ENCODE measurements around the gene CMKLR1. TPM values are rescaled to one million over a fixed set of nuclear protein-coding genes. Genes with fewer than 3 reads are reported as not detected.

CMKLR1 gene
- total RNA-seq, 2 experiments from 2014 or later = not detected

DNA sequence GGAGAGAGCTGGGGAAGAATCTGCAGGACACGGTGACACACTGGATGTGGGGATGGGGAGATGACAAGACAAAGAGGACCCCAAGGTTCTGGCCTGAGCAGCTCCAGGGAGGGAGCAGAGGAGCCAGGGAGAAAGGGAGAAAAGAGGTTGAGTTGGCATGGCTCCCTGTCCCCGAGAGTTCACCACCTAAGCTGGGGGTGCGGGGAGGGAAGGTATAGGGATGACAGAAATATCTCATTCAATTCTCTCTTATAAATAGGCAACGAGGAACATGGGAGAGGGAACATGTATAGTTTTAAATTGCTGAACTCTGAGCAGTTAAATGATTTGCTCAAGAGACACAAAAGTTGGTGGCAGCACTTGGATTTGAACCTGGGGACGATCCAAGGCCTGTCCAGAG, 85.1 kb downstream of the CMKLR1 start:
- no peaks in the 10 kb centered on the region for H3K9me3 Mint-ChIP-seq
- H3K27ac Mint-ChIP-seq = no peak overlapping the region
- H3K27me3 Mint-ChIP-seq = peaks cover 9% of the 10 kb centered on the region
- H3K4me3 Mint-ChIP-seq = no peak overlapping the region
- CTCF ChIA-PET = no interaction called here
- no peaks in the 10 kb centered on the region for H3K36me3 Mint-ChIP-seq
- DNase-seq = no peak
- intact Hi-C loops (cut with micrococcal nuclease) = no loop called here
- no peaks in the 10 kb centered on the region for H3K4me1 Mint-ChIP-seq (ENCODE audit: low read depth)
- POLR2A ChIA-PET = no interaction called here

DNA sequence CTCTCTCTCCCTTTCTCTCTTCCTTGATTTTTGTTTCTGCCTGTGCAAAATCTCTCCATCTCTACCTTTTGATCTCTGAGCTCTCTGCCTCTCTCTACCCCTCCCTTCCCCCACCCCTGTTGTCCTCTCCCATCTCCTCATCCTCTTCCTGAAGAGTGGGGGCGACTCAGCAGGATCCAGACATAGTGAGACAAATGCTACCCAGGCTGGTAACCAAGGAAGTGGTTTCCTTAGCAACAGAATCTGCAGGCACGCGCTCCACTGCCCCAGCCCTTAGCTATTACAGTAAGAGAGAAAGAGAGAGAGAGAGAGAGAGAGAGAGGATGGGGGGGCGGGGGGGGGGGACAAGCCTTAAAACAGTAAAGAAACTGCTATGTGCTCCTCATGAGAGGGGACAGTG, 85.6 kb downstream of the CMKLR1 start:
- peaks cover 9% of the 10 kb centered on the region for H3K27me3 Mint-ChIP-seq
- POLR2A ChIA-PET = no interaction called here
- no peaks in the 10 kb centered on the region for H3K4me1 Mint-ChIP-seq (ENCODE audit: low read depth)
- CTCF ChIA-PET = no interaction called here
- no peaks in the 10 kb centered on the region for H3K36me3 Mint-ChIP-seq
- no peak overlapping the region for H3K4me3 Mint-ChIP-seq
- intact Hi-C loops (cut with micrococcal nuclease) = no loop called here
- no peak for DNase-seq
- H3K9me3 Mint-ChIP-seq = no peaks in the 10 kb centered on the region
- no peak overlapping the region for H3K27ac Mint-ChIP-seq

DNA sequence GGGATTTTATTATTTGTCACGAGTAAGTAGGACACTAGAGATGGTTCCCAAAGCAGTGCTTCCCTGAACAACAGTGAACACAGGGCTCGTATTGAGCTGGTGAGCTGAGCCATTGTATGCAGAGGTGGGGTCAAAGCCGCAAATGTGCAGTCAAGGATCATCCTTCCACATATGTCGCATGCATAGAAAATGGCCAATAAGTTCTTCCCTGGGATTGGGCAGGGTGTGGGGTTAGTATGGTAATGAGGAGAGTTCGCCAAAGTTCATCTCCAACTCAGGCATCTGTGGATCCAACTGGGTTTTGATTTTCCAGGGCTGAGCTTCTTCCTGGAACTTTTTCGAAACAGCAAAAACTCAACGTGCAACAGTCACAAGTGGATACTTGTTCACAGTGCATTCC, 86.6 kb downstream of the CMKLR1 start:
- H3K4me1 Mint-ChIP-seq (ENCODE audit: low read depth) = no peaks in the 10 kb centered on the region
- peaks cover 9% of the 10 kb centered on the region for H3K27me3 Mint-ChIP-seq
- POLR2A ChIA-PET = no interaction called here
- no peak overlapping the region for H3K27ac Mint-ChIP-seq
- no peak overlapping the region for H3K4me3 Mint-ChIP-seq
- CTCF ChIA-PET = no interaction called here
- no peaks in the 10 kb centered on the region for H3K9me3 Mint-ChIP-seq
- intact Hi-C loops (cut with micrococcal nuclease) = no loop called here
- no peaks in the 10 kb centered on the region for H3K36me3 Mint-ChIP-seq
- no peak for DNase-seq

DNA sequence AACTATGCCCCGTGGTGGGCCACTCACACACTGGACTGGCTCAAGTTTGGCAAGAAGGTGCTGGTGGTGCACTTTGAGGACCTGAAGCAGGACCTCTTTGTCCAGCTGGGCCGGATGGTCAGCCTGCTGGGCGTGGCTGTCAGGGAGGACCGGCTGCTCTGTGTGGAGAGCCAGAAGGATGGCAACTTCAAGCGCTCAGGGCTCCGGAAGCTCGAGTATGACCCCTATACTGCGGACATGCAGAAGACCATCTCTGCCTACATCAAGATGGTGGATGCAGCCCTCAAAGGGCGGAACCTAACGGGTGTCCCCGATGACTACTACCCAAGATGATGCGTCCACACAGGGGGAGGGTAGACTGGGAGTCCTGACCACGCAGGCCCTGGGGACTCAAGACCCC, 91.1 kb downstream of the CMKLR1 start:
- Mint-ChIP-seq H3K4me1 (ENCODE audit: low read depth) (no peaks in the 10 kb centered on the region), H3K36me3 (no peaks in the 10 kb centered on the region), H3K27ac (no peak overlapping the region), H3K27me3 (peaks cover 9% of the 10 kb centered on the region), H3K9me3 (no peaks in the 10 kb centered on the region), H3K4me3 (no peak overlapping the region)
- CTCF ChIA-PET = no interaction called here
- DNase-seq = no peak
- POLR2A ChIA-PET = no interaction called here
- intact Hi-C loops (cut with micrococcal nuclease) = no loop called here

DNA sequence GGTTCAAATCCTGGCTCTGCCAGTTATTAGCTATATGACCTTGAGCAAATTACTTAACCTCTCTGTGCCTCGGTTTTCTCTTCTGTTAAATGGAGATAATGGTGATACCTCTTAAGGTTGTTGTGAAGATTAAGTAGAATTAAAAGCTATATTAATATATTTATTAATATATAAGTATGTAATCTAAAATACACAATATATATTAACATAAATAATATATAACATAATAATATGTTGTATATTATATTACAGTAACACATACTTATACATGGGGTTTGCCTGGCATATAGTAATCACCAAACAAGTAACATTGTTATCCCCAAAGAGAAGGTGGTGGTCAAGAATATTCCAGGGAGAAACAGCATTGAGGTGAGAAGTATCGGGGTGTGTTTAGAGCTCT, 92.0 kb downstream of the CMKLR1 start:
- Mint-ChIP-seq H3K4me1 (ENCODE audit: low read depth) (no peaks in the 10 kb centered on the region), H3K27me3 (peaks cover 7% of the 10 kb centered on the region), H3K4me3 (no peak overlapping the region), H3K9me3 (no peaks in the 10 kb centered on the region), H3K27ac (no peak overlapping the region), H3K36me3 (no peaks in the 10 kb centered on the region)
- DNase-seq = no peak
- ChIA-PET POLR2A (no interaction called here), CTCF (no interaction called here)
- intact Hi-C loops (cut with micrococcal nuclease) = no loop called here

DNA sequence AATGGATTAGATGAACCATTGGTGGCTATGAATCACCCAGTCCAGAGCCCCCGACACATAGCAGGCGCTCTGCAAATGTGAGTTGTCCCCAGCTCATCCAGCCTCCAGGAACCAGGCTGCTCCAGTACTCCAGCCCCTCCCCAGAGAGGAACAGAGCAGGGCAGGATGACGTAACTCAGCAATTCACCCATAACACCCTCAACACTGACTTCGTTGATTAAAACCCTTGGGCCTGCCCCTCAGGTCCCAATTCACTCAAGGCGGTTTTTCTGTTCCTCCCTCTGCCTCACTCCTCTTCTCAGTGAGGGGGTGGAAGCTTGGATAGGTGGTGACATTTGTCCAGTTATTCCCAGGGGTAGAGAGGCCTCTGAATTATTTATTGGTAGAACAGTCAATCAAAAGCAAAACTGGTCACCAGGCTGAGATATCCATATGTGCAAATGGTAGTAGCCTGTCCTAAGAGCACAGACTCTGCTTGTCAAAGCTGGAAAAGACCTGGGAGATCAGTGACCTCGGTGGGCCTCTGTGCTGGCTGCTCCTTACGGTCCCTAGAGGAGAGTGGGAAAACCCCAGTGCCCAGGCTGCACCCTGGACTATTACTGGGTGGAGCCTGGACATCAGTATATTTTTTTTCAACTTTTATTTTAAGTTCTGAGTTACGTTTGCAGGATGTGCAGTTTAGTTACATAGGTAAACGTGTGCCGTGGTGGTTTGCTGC, 97.0 kb downstream of the CMKLR1 start:
- Mint-ChIP-seq H3K36me3 (no peaks in the 10 kb centered on the region), H3K27ac (no peak overlapping the region), H3K4me1 (ENCODE audit: low read depth) (no peaks in the 10 kb centered on the region), H3K27me3 (peaks cover 14% of the 10 kb centered on the region), H3K4me3 (no peak overlapping the region), H3K9me3 (no peaks in the 10 kb centered on the region)
- ChIA-PET POLR2A (no interaction called here), CTCF (no interaction called here)
- intact Hi-C loops (cut with micrococcal nuclease) = no loop called here
- no peak for DNase-seq

DNA sequence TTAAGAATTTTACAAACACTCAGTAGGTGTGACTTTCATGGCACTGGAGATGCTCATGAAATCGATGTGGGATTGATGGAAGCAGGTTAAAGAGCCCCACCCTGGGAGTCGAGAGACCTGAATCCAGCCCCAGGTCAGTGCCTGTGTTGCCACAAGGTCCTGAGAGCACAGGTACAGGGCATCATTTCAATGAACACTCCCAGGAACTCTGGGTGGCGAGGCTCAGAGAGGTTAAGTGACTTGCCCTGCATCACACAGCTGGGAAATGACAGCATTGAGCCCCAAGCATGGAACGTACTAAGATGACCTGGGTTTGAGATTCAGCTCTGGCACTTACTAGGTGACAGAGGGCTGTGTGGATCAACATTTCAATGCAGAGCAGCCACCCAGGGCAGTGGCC, 98.2 kb downstream of the CMKLR1 start:
- POLR2A ChIA-PET = no interaction called here
- no peaks in the 10 kb centered on the region for H3K9me3 Mint-ChIP-seq
- intact Hi-C loops (cut with micrococcal nuclease) = no loop called here
- H3K4me3 Mint-ChIP-seq = no peak overlapping the region
- CTCF ChIA-PET = no interaction called here
- DNase-seq = no peak
- H3K27ac Mint-ChIP-seq = no peak overlapping the region
- no peaks in the 10 kb centered on the region for H3K36me3 Mint-ChIP-seq
- peaks cover 14% of the 10 kb centered on the region for H3K27me3 Mint-ChIP-seq
- H3K4me1 Mint-ChIP-seq (ENCODE audit: low read depth) = no peaks in the 10 kb centered on the region

DNA sequence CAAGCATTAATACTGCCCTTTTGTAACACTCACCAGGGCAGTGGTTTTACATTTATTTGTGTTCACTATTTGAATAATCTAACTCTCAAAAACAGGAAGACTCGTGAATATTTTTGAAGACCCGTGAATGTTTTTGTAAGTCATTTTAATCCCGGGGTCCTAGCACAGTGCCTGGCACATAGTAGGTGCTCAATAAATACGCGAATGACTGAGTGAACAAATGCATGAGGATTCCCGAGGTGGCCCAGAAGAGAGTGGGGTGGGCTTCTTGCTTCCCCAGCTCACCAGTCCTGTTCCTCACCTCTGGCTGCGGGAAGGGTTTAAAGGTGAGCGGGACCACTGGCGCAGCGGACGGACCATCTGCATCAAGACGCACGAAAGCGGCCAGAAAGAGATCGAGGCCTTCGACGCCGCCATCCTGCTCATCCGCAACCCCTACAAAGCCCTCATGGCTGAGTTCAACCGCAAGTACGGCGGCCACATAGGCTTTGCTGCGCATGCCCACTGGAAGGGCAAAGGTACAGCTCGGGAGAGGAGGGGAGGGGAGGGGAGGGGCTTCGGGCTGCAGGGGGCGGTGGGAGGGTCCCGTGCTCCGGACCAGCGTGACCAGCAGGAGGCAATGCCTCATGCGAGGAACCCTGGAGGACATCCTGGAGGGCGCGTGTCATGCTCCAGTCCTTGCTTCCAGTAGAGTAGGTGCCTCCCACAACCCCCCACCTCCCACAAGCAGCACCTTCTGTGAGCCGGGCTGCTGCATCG, 98.9 kb downstream of the CMKLR1 start:
- no peak overlapping the region for H3K27ac Mint-ChIP-seq
- H3K36me3 Mint-ChIP-seq = no peaks in the 10 kb centered on the region
- no peaks in the 10 kb centered on the region for H3K4me1 Mint-ChIP-seq (ENCODE audit: low read depth)
- no peak overlapping the region for H3K4me3 Mint-ChIP-seq
- H3K27me3 Mint-ChIP-seq = peaks cover 14% of the 10 kb centered on the region
- intact Hi-C loops (cut with micrococcal nuclease) = no loop called here
- CTCF ChIA-PET = no interaction called here
- no peaks in the 10 kb centered on the region for H3K9me3 Mint-ChIP-seq
- POLR2A ChIA-PET = no interaction called here
- no peak for DNase-seq

DNA sequence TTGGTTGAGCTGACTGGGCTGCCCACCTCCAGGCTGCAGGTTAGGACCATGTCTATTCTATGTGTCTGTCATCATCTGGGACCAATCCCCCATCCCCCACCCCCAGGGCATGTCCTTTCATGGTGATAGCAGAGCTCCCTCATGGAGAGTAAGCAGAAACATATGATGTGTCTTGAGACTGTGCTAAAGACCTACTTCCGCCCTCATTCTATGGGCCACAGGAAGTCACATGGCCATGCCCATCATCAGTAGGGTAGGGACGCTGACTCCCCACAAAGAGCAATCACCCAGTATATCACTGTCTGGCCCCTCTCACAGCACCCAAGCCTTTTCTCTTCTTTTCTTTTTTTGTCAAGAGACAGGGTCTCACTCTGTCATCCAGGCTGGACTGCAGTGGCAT, 99.7 kb downstream of the CMKLR1 start:
- intact Hi-C loops (cut with micrococcal nuclease) = no loop called here
- ChIA-PET CTCF (no interaction called here), POLR2A (no interaction called here)
- no peak overlapping the region for H3K27ac Mint-ChIP-seq
- H3K4me3 Mint-ChIP-seq = no peak overlapping the region
- no peaks in the 10 kb centered on the region for H3K4me1 Mint-ChIP-seq (ENCODE audit: low read depth)
- no peaks in the 10 kb centered on the region for H3K36me3 Mint-ChIP-seq
- DNase-seq = no peak
- peaks cover 14% of the 10 kb centered on the region for H3K27me3 Mint-ChIP-seq
- H3K9me3 Mint-ChIP-seq = no peaks in the 10 kb centered on the region

DNA sequence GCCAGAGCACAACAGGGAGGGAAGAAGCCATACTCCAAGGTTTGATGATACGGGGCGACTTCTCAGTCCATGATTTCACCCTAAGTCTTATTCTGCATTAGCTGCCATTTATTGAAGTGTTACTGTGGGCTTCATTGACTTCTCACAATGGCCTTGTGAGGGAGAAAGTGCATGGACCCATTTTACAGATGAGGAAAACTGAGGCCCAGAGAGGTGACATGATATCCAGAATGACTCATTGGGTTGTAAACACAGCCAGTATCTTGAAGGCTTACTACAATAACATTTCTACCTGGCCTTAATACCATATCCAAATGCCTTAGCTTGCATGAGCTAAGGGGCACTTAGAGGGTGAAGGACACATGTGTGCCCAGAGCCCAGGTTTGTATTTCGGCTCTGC, 100.6 kb downstream of the CMKLR1 start:
- no peaks in the 10 kb centered on the region for H3K9me3 Mint-ChIP-seq
- no peak overlapping the region for H3K4me3 Mint-ChIP-seq
- no peak overlapping the region for H3K27ac Mint-ChIP-seq
- no peaks in the 10 kb centered on the region for H3K36me3 Mint-ChIP-seq
- no peaks in the 10 kb centered on the region for H3K4me1 Mint-ChIP-seq (ENCODE audit: low read depth)
- ChIA-PET POLR2A (interaction anchor here (0.6 kb wide), 1 partner anchor 167 kb away, joined by 3 read pairs; no protein-coding TSS in a partner anchor), CTCF (interaction anchor here (0.8 kb wide), 1 partner anchor 57 kb away, joined by 3 read pairs; no protein-coding TSS in a partner anchor)
- H3K27me3 Mint-ChIP-seq = peaks cover 14% of the 10 kb centered on the region
- intact Hi-C loops (cut with micrococcal nuclease) = no loop called here
- no peak for DNase-seq

Other genes with a start within 250 kb of the CMKLR1 start
- gene WSCD2, start 210.0 kb downstream of the CMKLR1 start, total RNA-seq = not detected
- 1 to 10 TPM; 5.7 to 6.0 TPM for gene FICD, start 176.0 kb upstream of the CMKLR1 start, total RNA-seq
- gene SART3, start 221.9 kb upstream of the CMKLR1 start, total RNA-seq = 10 to 100 TPM; 84.3 to 91.5 TPM
- gene ISCU, start 223.3 kb upstream of the CMKLR1 start, total RNA-seq = 10 to 100 TPM; 88.6 to 94.3 TPM

All from activated CD4-positive, alpha-beta memory T cell treated with anti-CD3 and anti-CD28 coated beads for 36 hours (primary cell).